Putamen (tissue), 1 donor: ENCODE results near the gene KIT.
"Not testable (repeated sequence)": the region's sequence is repeated elsewhere in the genome, so short reads cannot be mapped to it uniquely, and the experiment has no call there.

Source experiments
- DNase-seq: peaks from one replicate; pipeline ENCODE4 v3.0.0-alpha.2; 2016; ENCODE audit warnings: low spot score

KIT gene

GRCh38 chr4:54657551-54658251 lies at the start of gene KIT:
TSS of gene KIT (plus strand) at chr4:54657957. CDS start at chr4:54658015, 58 bp downstream.
- DNase-seq = peak; percentile 39

DNA sequence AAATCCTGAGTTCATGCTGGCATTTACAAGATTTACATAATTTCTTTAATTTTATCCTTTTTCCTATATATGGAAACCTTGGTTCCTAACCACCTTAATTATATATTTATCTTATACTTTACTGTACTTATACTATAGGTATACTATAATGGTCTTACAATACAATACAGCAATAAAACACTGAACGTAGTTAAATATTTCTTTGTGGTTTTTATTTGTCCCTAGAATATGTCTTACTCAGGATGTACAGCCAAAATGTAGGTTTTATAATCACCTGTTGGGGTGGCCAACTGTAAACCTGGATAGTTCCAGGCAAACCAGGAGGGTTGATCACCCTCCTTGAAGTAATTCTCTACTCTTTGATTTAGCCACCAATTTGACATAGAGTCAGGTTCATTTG lies 48.4 kb upstream of the KIT start:
- DNase-seq = no peak

DNA sequence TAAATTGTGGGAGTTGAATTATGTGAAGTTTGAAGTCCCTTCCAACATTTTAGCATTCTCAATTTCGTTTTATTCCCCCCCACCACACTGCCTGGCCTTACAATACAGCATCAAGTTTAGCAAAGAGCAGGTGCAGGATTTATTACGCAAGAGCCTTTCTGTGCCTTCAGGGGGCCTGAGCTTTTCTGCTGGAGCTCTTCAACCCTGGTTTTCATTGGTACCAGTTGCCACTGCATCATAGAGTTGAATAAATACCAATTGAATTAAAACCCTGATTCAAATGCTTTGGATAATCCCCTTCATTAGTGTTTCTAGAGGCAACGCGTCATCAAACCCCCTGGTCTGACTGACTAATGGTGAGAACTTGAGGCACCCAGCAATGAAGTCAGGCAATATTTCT lies 43.6 kb upstream of the KIT start:
- DNase-seq = no peak

GRCh38 chr4:54620773-54621172 lies 37.0 kb upstream of the KIT start:
- DNase-seq = no peak

DNA sequence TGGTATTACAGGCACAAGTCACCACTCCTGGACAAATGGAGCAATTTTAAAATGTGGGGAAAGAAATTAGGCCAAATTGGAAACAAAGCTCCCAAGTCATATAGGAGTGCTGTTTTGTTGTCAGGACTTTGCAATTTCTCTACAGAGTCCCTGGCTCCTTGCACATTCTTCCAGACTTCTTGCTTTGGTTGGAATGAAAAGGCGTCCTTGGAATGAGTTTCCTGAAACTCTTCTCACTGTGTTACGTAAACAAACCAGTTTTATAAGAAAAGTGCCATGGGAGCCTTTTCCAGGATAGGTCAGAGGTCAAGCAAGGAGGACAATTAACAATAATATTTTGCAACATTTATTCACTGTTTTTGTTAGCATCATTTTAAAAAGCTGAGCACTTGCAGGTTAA lies 32.4 kb upstream of the KIT start:
- DNase-seq = no peak

DNA sequence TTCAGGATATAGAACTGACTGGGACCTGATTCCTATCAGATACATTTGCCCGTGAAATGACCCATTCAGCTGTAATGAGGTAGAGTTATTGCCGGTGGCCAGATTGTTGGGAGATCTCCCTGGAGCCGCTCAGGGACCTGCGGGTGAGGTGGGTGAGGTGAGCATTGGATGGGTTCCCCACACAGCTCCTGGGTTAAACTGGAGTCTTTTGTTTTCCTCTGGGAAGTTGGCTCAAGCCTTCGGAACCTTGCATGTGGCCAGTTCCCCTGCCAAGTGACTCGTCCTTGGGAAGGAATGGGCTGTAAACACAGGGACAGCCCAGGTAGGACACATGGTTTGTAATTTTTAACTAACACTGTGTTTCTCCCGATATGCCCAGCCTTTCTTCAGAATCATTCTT lies 31.6 kb upstream of the KIT start:
- no peak for DNase-seq

- DNase-seq = no peak
These were observed 25.2 kb upstream of the KIT start for GRCh38 chr4:54632537-54632936.

GRCh38 chr4:54633102-54633740 lies 24.5 kb upstream of the KIT start:
- DNase-seq = not testable (repeated sequence)

DNA sequence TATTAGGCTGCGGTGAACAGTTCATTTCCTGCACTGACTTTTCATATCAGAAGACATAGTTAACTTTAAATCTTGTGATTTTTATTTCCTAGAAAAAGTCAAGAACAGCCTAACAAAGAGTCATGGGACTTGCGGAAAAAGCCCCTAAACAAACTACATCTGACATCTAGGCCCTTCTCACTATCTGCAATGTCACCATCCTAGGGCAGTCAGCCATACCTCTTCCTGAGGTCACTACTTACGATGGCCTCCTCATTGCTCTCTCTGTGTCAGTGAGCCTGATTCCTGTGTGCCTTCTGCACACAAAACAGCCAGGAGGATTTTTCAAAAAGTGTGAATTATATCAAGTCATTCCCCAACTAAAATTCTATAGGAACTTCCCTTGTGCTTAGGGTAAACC lies 22.4 kb upstream of the KIT start:
- DNase-seq = no peak

DNA sequence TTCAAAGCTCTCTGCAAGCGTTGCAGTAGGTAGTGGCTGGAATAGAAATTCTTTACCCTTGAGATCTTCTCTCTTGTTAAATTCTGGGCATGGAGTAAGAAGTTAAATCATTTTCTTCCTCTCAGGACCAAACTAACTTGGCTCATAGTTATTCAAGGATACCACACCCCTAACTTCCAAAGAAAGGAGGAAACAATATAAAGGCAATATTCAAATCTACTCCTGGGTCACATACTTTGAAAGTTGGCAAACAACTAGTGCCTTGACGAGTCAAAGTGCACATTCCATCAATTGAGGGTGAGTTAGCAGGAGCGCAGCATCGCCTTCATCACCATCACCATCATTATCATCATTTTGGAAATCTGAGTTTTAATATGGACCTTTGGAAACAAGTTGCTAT lies 20.4 kb upstream of the KIT start:
- DNase-seq = no peak

DNA sequence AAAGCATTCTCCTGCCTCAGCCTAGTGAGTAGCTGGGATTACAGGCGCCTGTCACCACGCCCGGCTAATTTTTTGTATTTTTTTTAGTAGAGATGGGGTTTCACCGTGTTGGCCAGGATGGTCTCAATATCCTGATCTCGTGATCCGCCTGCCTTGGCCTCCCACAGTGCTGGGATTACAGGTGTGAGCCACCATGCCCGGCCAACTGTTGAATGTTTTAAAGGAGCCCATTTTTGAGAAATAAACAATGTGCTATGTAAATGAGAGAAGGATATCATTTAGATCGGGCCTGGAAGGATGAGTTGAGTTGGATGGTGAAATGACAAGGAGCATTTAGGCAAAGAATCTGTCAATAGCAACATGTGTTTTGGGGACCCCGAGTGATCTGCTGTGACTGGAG lies 16.7 kb upstream of the KIT start:
- not testable (repeated sequence) for DNase-seq

- no peak for DNase-seq
These were observed 14.6 kb upstream of the KIT start for GRCh38 chr4:54643172-54643571.

DNA sequence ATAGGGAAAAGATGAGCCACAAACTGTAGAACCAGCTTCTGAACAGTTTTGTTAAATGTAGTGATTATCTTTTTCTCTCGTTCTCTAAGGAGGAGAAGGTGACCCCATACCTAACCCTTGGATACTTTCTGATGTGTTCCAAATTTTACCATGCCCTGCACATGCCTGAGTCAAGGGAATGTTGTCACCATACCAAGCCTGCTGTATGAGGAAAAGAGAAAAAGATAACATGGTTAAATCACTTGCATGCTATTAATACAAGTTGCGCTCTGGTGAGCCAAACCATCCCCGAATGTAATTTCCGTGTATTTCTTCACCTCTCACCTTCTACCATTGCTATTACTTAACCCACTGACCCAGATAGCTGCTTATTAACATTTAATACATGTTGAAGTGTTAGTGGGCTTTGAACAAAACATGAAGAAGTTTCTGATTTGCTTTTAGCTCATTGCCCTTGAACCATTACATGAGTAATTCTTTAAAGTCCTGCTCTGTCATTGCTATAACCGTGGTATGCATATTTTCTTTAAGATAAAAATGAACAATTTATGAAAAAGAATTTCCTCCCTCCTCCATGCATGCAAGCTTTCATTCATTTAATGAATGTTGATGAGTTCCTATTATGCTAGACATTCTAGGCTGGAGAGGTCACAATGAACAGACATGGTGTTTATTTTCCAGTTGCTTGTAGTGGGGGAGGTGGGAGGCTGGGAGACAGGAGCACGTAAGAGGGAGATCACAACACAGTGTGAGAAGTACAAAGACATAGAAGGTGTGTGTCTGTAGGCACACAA lies 13.6 kb upstream of the KIT start:
- no peak for DNase-seq

DNA sequence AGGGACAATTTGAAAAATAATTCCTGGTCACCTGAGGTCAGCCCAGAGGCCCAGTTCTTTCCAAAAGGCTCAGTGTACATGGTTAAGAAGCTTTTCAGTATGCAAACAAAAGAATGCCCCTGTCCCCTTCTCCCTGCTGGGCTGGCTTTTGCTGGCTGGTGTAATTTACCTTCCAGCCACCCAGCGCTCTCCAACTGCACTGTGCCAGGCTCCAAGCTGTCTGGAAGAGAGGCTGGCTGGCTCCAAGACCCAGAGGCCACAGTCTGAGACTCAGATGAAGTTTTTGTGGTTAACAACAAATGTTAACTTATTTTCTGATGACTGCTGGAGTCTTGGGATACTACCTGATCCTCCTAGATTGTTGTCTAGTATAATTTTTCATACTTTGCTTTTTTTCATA lies 11.9 kb upstream of the KIT start:
- DNase-seq = no peak

GRCh38 chr4:54647070-54647469 lies 10.7 kb upstream of the KIT start:
- no peak for DNase-seq

DNA sequence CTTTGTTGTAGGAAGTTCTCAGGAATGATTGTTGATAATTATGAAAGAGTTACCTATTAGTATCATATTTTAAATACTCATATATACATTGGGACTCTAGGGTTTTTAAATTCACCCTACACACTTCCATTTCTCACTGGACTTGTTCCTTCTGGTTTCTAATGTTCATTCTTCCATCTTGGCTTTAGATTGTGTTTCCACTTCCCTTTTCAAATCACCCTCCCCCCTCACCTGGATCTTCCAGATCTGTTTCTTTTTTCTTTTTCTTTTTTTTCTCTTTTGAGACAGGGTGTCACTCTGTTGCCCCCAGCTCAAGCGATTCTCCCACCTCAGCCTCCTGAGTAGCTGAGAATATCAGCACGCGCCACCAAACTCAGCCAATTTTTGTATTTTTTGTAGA lies 6.7 kb upstream of the KIT start:
- DNase-seq = no peak

DNA sequence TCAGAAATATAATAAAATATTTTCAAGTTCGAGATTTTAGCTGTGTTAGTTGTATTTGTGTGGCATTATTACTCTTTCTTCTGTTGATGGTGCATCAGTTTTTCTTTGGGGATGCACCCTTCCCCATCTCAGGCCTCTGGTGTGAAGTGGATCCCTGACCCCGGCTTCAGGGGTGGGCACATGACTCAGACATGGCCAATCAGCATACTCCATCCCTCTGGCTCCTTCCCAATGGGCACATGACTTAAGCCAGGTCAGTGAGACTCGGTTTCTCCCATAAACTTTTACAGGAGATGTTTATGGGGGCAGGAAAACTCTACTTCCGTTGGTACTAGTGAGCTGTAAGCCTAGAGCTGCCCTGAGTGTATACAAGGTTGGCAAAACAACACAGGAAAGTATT lies 3.0 kb upstream of the KIT start:
- no peak for DNase-seq

- DNase-seq = no peak
These were observed 589 bp upstream of the KIT start for GRCh38 chr4:54657185-54657550.

GRCh38 chr4:54658252-54659093 lies 716 bp downstream of the KIT start:
- peak; percentile 58 for DNase-seq

DNA sequence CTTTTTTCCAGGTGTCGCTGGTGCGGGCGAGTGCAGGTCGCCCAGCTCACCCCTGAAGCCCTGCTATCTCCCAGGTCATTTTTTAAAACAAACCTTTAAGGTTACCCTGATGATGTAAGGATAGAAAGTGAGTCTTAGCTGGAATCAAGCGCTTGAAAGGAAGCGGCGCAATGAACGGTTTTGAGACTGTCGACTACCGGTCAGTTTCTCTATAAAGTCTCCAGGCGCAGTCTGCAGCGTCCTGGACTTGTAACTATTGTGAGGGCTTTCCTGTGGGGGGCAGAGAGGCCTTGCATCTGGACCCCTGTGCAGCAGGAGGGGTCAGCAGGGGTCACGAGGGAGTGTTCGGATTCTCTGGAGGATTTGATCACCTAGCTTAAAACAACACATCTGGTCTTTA lies 1.6 kb downstream of the KIT start:
- no peak for DNase-seq

DNA sequence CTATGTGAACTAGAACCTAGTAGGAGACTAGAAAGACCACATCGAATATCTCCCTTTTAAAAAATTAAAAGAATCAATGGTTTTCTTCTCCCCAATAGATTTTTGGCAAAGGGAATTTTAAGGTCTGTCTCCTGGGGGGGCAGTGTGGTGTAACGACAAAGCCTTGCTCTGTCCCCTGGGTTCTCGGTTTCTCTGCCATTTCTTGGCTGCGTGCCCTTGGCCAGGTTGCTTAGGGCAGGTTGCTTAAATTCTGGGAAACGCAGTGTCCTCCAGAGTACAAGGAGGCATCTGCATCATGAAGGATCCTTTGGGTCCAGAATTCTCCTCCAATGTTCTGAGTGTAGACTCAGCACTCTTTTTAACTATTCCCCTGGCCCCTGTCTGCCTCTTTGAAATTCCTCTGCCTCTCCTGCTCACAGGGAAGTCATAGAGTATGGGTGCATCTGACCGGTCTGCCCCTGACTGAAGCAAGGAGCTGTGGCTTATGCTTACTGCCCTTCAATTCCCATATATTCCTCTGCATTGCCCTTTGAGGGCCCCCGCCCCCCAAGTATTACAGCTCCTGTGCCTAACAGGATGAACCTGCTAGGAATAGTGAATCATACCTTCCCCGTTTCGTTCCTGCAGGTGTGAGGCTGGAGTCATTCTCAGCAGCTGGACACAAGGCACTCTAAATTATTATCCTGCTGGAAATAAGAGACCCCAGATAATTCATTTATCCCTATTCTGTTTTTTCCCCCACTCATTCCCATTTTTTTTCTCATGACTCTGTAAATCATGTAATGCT lies 2.2 kb downstream of the KIT start:
- no peak for DNase-seq

GRCh38 chr4:54660591-54660990 lies 2.8 kb downstream of the KIT start:
- DNase-seq = no peak
